Fibroblast of lung (primary cell): ENCODE data around the gene CLSTN1.

Experiments used
- CTCF ChIP-seq, 2 donors: IDR thresholded peaks in 1 of 2; conservative IDR thresholded peaks in 1 of 2; 1 replicate in 1 of 2; 2 replicates in 1 of 2; pipeline ENCODE4 v1.5.1; 2011 to 2012; ENCODE audit warnings: low read length in 2 of 2, control low read depth in 1 of 2, inconsistent platforms in 1 of 2, low read depth in 1 of 2, mild to moderate bottlenecking in 1 of 2
- EZH2 ChIP-seq: IDR thresholded peaks from 2 replicates; pipeline ENCODE4 v1.5.1; 2012; ENCODE audit warnings: low read length, control low read depth, mild to moderate bottlenecking; ENCODE audit errors: missing control alignments

- TF ChIP-seq CTCF (conservative IDR thresholded peaks at IDR 0.05 in 1 of 2, IDR thresholded peaks at IDR 0.05 in 1 of 2; ENCODE audit: low read depth in 1 of 2, low read length in 2 of 2) (no peak), EZH2 (no peak)
Observed at GRCh38 chr1:9706178-9706577, 117.6 kb downstream of the CLSTN1 start.
